ENCODE measurements around the gene DYSF.

DNA sequence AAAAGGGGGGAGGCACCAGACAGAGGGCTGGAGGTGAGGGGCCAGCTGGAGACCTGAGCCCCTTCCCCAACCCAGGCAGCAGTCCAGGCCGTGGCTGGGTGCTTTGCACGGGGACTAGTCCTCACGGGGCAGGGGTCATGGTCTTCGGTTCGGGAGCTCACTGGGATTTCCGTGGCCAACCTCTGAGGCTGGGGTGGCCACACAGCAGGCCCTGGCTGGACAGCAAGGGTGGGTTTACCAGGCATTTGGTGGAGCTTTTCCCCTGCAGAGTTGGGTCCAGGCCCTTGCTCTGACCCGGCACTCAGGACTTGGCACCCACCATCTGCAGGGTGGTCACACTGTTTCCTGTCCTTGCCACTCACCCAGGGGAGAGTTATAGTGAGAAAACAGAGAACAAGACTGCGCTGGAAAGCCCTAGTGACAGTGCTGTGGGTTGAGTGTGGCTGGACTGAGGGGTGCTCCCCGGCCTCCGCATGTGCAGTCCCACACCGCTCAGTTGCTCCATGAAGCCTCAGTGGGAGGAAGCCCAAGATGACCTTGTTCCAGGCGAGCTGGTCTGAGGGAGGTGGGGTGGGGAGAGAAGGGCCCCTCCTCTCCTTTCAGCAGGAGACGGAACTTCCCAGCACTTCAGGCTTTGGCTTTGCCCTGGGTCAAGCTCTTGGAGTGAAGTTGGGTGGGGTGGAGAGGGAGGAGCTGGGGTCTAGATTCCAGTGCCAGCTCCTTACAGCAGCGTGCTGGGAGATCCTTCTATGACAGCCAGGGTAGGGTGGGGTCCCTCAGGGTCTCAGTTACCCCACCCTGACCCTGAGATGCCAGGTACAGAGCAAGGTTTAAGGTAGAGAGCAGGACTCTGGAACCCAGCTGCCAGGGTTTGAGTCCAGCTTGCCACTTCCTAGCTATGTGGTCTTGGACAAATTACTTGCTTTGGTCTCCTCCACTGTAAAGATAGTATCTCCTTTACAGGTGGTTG lies 219.8 kb downstream of the DYSF start:
- TF ChIP-seq TEAD4 (IDR thresholded peaks at IDR 0.05) (no peak), REST (IDR thresholded peaks at IDR 0.05; ENCODE audit: low read depth) (no peak), USF1 (IDR thresholded peaks at IDR 0.05) (no peak), TAF1 (IDR thresholded peaks at IDR 0.05; ENCODE audit: low read depth) (no peak), TCF12 (IDR thresholded peaks at IDR 0.05; ENCODE audit: low read depth) (no peak), EP300 (IDR thresholded peaks at IDR 0.05; ENCODE audit: borderline replicate concordance) (no peak), FOXM1 (IDR thresholded peaks at IDR 0.05; ENCODE audit: borderline replicate concordance, low read depth) (no peak), CREB1 (IDR thresholded peaks at IDR 0.05; ENCODE audit: low read depth) (no peak), YY1 (IDR thresholded peaks at IDR 0.05; ENCODE audit: low read depth) (no peak), NFIC (IDR thresholded peaks at IDR 0.05) (no peak), EGR1 (IDR thresholded peaks at IDR 0.05) (no peak), CEBPB (IDR thresholded peaks at IDR 0.05) (no peak), ZBTB7A (IDR thresholded peaks at IDR 0.05; ENCODE audit: low read depth) (no peak)
- TF ChIP-seq, protein P1, sequence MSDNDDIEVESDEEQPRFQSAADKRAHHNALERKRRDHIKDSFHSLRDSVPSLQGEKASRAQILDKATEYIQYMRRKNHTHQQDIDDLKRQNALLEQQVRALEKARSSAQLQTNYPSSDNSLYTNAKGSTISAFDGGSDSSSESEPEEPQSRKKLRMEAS (IDR thresholded peaks at IDR 0.05) = no peak
